ENCODE measurements around the gene TSHZ2.

TSHZ2 gene

GRCh38 chr20:53128004-53128403 lies 155.8 kb downstream of the TSHZ2 start:
- H3K4me2 ChIP-seq = no peak overlapping the region
- H3K36me3 ChIP-seq = no peaks in the 10 kb centered on the region
- H3K27me3 ChIP-seq = no peaks in the 10 kb centered on the region
- H4K20me1 ChIP-seq = no peaks in the 10 kb centered on the region
- H3K9me3 ChIP-seq (replicated peaks in 1 of 11) = no peaks in the 10 kb centered on the region
- H3K4me1 ChIP-seq = peaks cover 0 to 6% (median 0%) of the 10 kb centered on the region in 10 experiments; a peak in 2 of 20 replicates
- no peak overlapping the region for H3K27ac ChIP-seq
- no peak overlapping the region for H3K9ac ChIP-seq
- no peak for TF ChIP-seq Cebpa-rat (IDR thresholded peaks at IDR 0.05)
- no peak overlapping the region for H3K4me3 ChIP-seq

- no peak for TF ChIP-seq Cebpa-rat (IDR thresholded peaks at IDR 0.05)
- H3K27me3 ChIP-seq = no peaks in the 10 kb centered on the region
- no peaks in the 10 kb centered on the region for H3K36me3 ChIP-seq
- H3K4me2 ChIP-seq = no peak overlapping the region
- no peaks in the 10 kb centered on the region for H4K20me1 ChIP-seq
- H3K4me3 ChIP-seq = no peak overlapping the region
- no peak overlapping the region for H3K27ac ChIP-seq
- peaks cover 0 to 6% (median 0%) of the 10 kb centered on the region in 10 experiments; a peak in 1 of 20 replicates for H3K4me1 ChIP-seq
- H3K9me3 ChIP-seq (replicated peaks in 1 of 11) = no peaks in the 10 kb centered on the region
- H3K9ac ChIP-seq = no peak overlapping the region
Measured at GRCh38 chr20:53129563-53129962, 157.4 kb downstream of the TSHZ2 start.

GRCh38 chr20:53130795-53131194 lies 158.6 kb downstream of the TSHZ2 start:
- Histone ChIP-seq H3K4me1 (peaks cover 0 to 6% (median 0%) of the 10 kb centered on the region in 10 experiments; a peak in 1 of 20 replicates), H3K4me2 (no peak overlapping the region)

GRCh38 chr20:53133125-53133524 lies 161.0 kb downstream of the TSHZ2 start:
- peaks cover 0 to 6% (median 0%) of the 10 kb centered on the region in 10 experiments; a peak in 1 of 20 replicates for H3K4me1 ChIP-seq
- H3K36me3 ChIP-seq = no peaks in the 10 kb centered on the region
- H3K4me3 ChIP-seq = no peak overlapping the region
- peaks cover 0 to 3% (median 0%) of the 10 kb centered on the region in 11 experiments; a peak in 1 of 22 replicates for H3K9me3 ChIP-seq (replicated peaks in 1 of 11)
- no peak overlapping the region for H3K9ac ChIP-seq
- H3K4me2 ChIP-seq = no peak overlapping the region
- no peak overlapping the region for H3K27ac ChIP-seq
- TF ChIP-seq Cebpa-rat (IDR thresholded peaks at IDR 0.05) = no peak
- no peaks in the 10 kb centered on the region for H3K27me3 ChIP-seq
- H4K20me1 ChIP-seq = no peaks in the 10 kb centered on the region

More at GRCh38 chr20:53130795-53131194, 158.6 kb downstream of the TSHZ2 start:
- Histone ChIP-seq H3K36me3 (no peaks in the 10 kb centered on the region), H3K27ac (no peak overlapping the region), H3K9ac (no peak overlapping the region), H3K4me3 (no peak overlapping the region), H3K27me3 (no peaks in the 10 kb centered on the region), H3K9me3 (replicated peaks in 1 of 11) (peaks cover 0 to 3% (median 0%) of the 10 kb centered on the region in 11 experiments; a peak in 1 of 22 replicates), H4K20me1 (no peaks in the 10 kb centered on the region)
- TF ChIP-seq Cebpa-rat (IDR thresholded peaks at IDR 0.05) = no peak

GRCh38 chr20:53133628-53134027 lies 161.5 kb downstream of the TSHZ2 start:
- Histone ChIP-seq H4K20me1 (no peaks in the 10 kb centered on the region), H3K4me1 (peaks cover 0 to 6% (median 0%) of the 10 kb centered on the region in 10 experiments; a peak in 1 of 20 replicates), H3K4me2 (no peak overlapping the region), H3K9me3 (replicated peaks in 1 of 11) (peaks cover 0 to 3% (median 0%) of the 10 kb centered on the region in 11 experiments; a peak in 1 of 22 replicates), H3K36me3 (no peaks in the 10 kb centered on the region), H3K27me3 (no peaks in the 10 kb centered on the region), H3K27ac (no peak overlapping the region), H3K9ac (no peak overlapping the region), H3K4me3 (no peak overlapping the region)
- no peak for TF ChIP-seq Cebpa-rat (IDR thresholded peaks at IDR 0.05)

- Histone ChIP-seq H3K36me3 (no peaks in the 10 kb centered on the region), H3K4me1 (no peaks in the 10 kb centered on the region), H4K20me1 (no peaks in the 10 kb centered on the region), H3K9ac (no peak overlapping the region), H3K27me3 (no peaks in the 10 kb centered on the region), H3K4me3 (no peak overlapping the region), H3K27ac (no peak overlapping the region), H3K9me3 (replicated peaks in 1 of 11) (peaks cover 0 to 3% (median 0%) of the 10 kb centered on the region in 11 experiments; a peak in 2 of 22 replicates), H3K4me2 (no peak overlapping the region)
- no peak for TF ChIP-seq Cebpa-rat (IDR thresholded peaks at IDR 0.05)
Measured at GRCh38 chr20:53136473-53136872, 164.3 kb downstream of the TSHZ2 start.

- no peaks in the 10 kb centered on the region for H3K36me3 ChIP-seq
- TF ChIP-seq Cebpa-rat (IDR thresholded peaks at IDR 0.05) = no peak
- no peak overlapping the region for H3K4me2 ChIP-seq
- H3K9ac ChIP-seq = no peak overlapping the region
- H3K27ac ChIP-seq = no peak overlapping the region
- H4K20me1 ChIP-seq = no peaks in the 10 kb centered on the region
- peaks cover 0 to 14% (median 8%) of the 10 kb centered on the region in 11 experiments; a peak in 10 of 22 replicates for H3K9me3 ChIP-seq (replicated peaks in 1 of 11)
- no peaks in the 10 kb centered on the region for H3K4me1 ChIP-seq
- no peaks in the 10 kb centered on the region for H3K27me3 ChIP-seq
- no peak overlapping the region for H3K4me3 ChIP-seq
Measured at GRCh38 chr20:53138454-53139262, 166.5 kb downstream of the TSHZ2 start.

GRCh38 chr20:53141201-53142050 lies 169.3 kb downstream of the TSHZ2 start:
- no peaks in the 10 kb centered on the region for H3K27me3 ChIP-seq
- H3K4me2 ChIP-seq = no peak overlapping the region
- H3K9me3 ChIP-seq (replicated peaks in 1 of 11) = peaks cover 0 to 14% (median 8%) of the 10 kb centered on the region in 11 experiments; a peak in 10 of 22 replicates
- H3K4me1 ChIP-seq = peaks cover 8 to 12% (median 11%) of the 10 kb centered on the region in 10 experiments; a peak in 17 of 20 replicates
- no peaks in the 10 kb centered on the region for H3K36me3 ChIP-seq
- no peak overlapping the region for H3K27ac ChIP-seq
- H4K20me1 ChIP-seq = no peaks in the 10 kb centered on the region
- TF ChIP-seq Cebpa-rat (IDR thresholded peaks at IDR 0.05) = no peak
- H3K9ac ChIP-seq = no peak overlapping the region
- no peak overlapping the region for H3K4me3 ChIP-seq

All from BLaER1 treated with 17β-estradiol and CSF1 and Interleukin-3, amounts not matched to agents 10 nM and 100 nM (cell line).